Tibial nerve (tissue), 4 donors: Measurements from ENCODE around the gene SPNS1. TPM values are rescaled to one million over a fixed set of nuclear protein-coding genes. Genes with fewer than 3 reads are reported as not detected.
A peak's percentile ranks its signal among the peaks of the same experiment; 100 is the strongest.

Source experiments
- DNase-seq, 2 donors: peaks; one replicate each; pipeline ENCODE4 v3.0.0-alpha.2; 2019; ENCODE audit warnings: low spot score in 2 of 2
- H3K27ac ChIP-seq, 4 donors: fragments of 200-600 bp; sonication (generic) in 3 of 4; one replicate each; pipeline ENCODE4 v1.5.1; 2017 to 2019; ENCODE audit warnings: mild to moderate bottlenecking in 1 of 4
- H3K27me3 ChIP-seq, 2 donors: fragments of 200-600 bp; sonication (generic) in 1 of 2; one replicate each; pipeline versions ENCODE4 v1.5.1 to v1.6.0; 2017 to 2019
- H3K36me3 ChIP-seq, 3 donors: fragments of 200-600 bp; sonication (generic); one replicate each; pipeline ENCODE4 v1.5.1; 2018 to 2019
- H3K4me1 ChIP-seq, 4 donors: fragments of 200-600 bp; sonication (generic) in 3 of 4; one replicate each; pipeline ENCODE4 v1.5.1; 2017 to 2019
- H3K4me3 ChIP-seq, 4 donors: fragments of 200-600 bp; sonication (generic) in 3 of 4; one replicate each; pipeline ENCODE4 v1.5.1; 2017 to 2019; ENCODE audit warnings: mild to moderate bottlenecking in 1 of 4, moderate library complexity in 1 of 4
- H3K9me3 ChIP-seq, 4 donors: fragments of 200-600 bp; sonication (generic) in 3 of 4; one replicate each; pipeline ENCODE4 v1.5.1; 2017 to 2019
- CTCF ChIP-seq, 5 experiments: fragments of 200-600 bp in 3 of 5; fragments of 450-650 bp in 2 of 5; sonication (generic) in 3 of 5; IDR thresholded peaks; one replicate each; pipeline ENCODE4 v1.5.1; 2016 to 2019; ENCODE audit warnings: antibody characterized with exemption in 5 of 5, mild to moderate bottlenecking in 3 of 5, moderate library complexity in 2 of 5
- EP300 ChIP-seq, 2 donors: sonication (generic); formaldehyde crosslinking; IDR thresholded peaks; one replicate each; pipeline ENCODE4 v1.6.1; 2017; ENCODE audit warnings: antibody characterized with exemption in 2 of 2, mild to moderate bottlenecking in 1 of 2
- POLR2A ChIP-seq, 2 donors: fragments of 450-650 bp; IDR thresholded peaks; one replicate each; pipeline ENCODE4 v1.6.1; 2017; ENCODE audit warnings: antibody characterized with exemption in 2 of 2, mild to moderate bottlenecking in 2 of 2, moderate library complexity in 2 of 2
- WGBS, 2 donors: methylation state at CpG; one replicate each; pipeline ENCODE4 v1.1.5; 2018; 5-methylcytosine and 5-hydroxymethylcytosine counted together
- total RNA-seq, 4 donors: library from RNA; depleted of rRNA; stranded (reverse); fragments of >200 nt; gene quantifications; one replicate each; pipeline ENCODE4 v1.1.0, GENCODE V29; 2016

The SPNS1 gene
- total RNA-seq, 4 donors from 2014 or later: 9.8 to 38.4 (median 25.6) TPM

- peak within 1 kb of the TSS in 1 of 4 donors; percentile 50 for H3K27ac ChIP-seq
- TF ChIP-seq CTCF (IDR thresholded peaks at IDR 0.05) (no peak), POLR2A (IDR thresholded peaks at IDR 0.05) (no peak), EP300 (IDR thresholded peaks at IDR 0.05) (no peak)
- H3K4me1 ChIP-seq: no peaks in the 10 kb centered on the region
- peaks cover 2 to 100% (median 19%) of the 10 kb centered on the region in 3 donors for H3K36me3 ChIP-seq
- DNase-seq: no peak
- H3K4me3 ChIP-seq: peak within 1 kb of the TSS in 2 of 4 donors; percentile 24 to 36
- WGBS, 2 donors: 65 to 72% methylated on average over 5 to 23 of the region's 24 CpGs
- no peaks in the 10 kb centered on the region for H3K27me3 ChIP-seq
- peaks cover 0 to 20% (median 0%) of the 10 kb centered on the region in 4 donors for H3K9me3 ChIP-seq
Measured at GRCh38 chr16:28984619-28985135, 10.1 kb downstream of the SPNS1 start, which contains the start of gene LAT. TSS of gene LAT (plus strand) at chr16:28985052. CDS start at chr16:28985418, 366 bp downstream.

GRCh38 chr16:28985211-28986041 is 10.8 kb downstream of the SPNS1 start:
- 85 to 90% methylated on average over 15 to 19 of the region's 19 CpGs for WGBS, 2 donors
- Histone ChIP-seq H3K27me3 (no peaks in the 10 kb centered on the region), H3K27ac (peak overlapping the region in 1 of 4 donors; percentile 27), H3K36me3 (peaks cover 2 to 100% (median 13%) of the 10 kb centered on the region in 3 donors), H3K4me1 (no peaks in the 10 kb centered on the region), H3K4me3 (peak overlapping the region in 2 of 4 donors; percentile 24 to 36), H3K9me3 (peaks cover 0 to 20% (median 0%) of the 10 kb centered on the region in 4 donors)
- TF ChIP-seq CTCF (IDR thresholded peaks at IDR 0.05): no peak
- TF ChIP-seq EP300 (IDR thresholded peaks at IDR 0.05): no peak
- TF ChIP-seq POLR2A (IDR thresholded peaks at IDR 0.05): no peak
- no peak for DNase-seq

- Histone ChIP-seq H3K9me3 (peaks cover 0 to 20% (median 0%) of the 10 kb centered on the region in 4 donors), H3K4me3 (peak overlapping the region in 2 of 4 donors; percentile 24 to 36), H3K36me3 (peaks cover 2 to 99% (median 13%) of the 10 kb centered on the region in 3 donors), H3K27me3 (no peaks in the 10 kb centered on the region), H3K4me1 (no peaks in the 10 kb centered on the region), H3K27ac (peak overlapping the region in 1 of 4 donors; percentile 27)
- TF ChIP-seq EP300 (IDR thresholded peaks at IDR 0.05): no peak
- no peak for TF ChIP-seq POLR2A (IDR thresholded peaks at IDR 0.05)
- TF ChIP-seq CTCF (IDR thresholded peaks at IDR 0.05): no peak
- 92% methylated on average over 9 of the region's 9 CpGs for WGBS, 2 donors
- DNase-seq: no peak
Measured at GRCh38 chr16:28986046-28986445, 11.5 kb downstream of the SPNS1 start.

GRCh38 chr16:28986492-28986891 is 11.9 kb downstream of the SPNS1 start:
- TF ChIP-seq POLR2A (IDR thresholded peaks at IDR 0.05) (no peak), EP300 (IDR thresholded peaks at IDR 0.05) (no peak), CTCF (IDR thresholded peaks at IDR 0.05) (no peak)
- H3K4me1 ChIP-seq: no peaks in the 10 kb centered on the region
- no peaks in the 10 kb centered on the region for H3K27me3 ChIP-seq
- no peak for DNase-seq
- no peak overlapping the region for H3K27ac ChIP-seq
- H3K36me3 ChIP-seq: peaks cover 2 to 95% (median 13%) of the 10 kb centered on the region in 3 donors
- peaks cover 0 to 16% (median 0%) of the 10 kb centered on the region in 4 donors for H3K9me3 ChIP-seq
- H3K4me3 ChIP-seq: no peak overlapping the region
- WGBS, 2 donors: 86 to 95% methylated on average over 13 of the region's 13 CpGs
